Fibroblast of lung (primary cell): ENCODE measurements around the gene MEF2D. TPM values are rescaled to one million over a fixed set of nuclear protein-coding genes. Genes with fewer than 3 reads are reported as not detected.

Source experiments
- DNase-seq, 2 donors: peaks; one replicate each; pipeline versions ENCODE4 v3.0.0 to v3.0.0-alpha.2; 2010; ENCODE audit warnings: low read depth in 2 of 2
- H2AFZ ChIP-seq: 2 replicates; pipeline ENCODE4 v1.5.1; 2012; ENCODE audit warnings: low read length, control low read depth, inconsistent platforms
- H3K27ac ChIP-seq: 2 replicates; pipeline ENCODE4 v1.5.1; 2011; ENCODE audit warnings: low read length, control low read depth; ENCODE audit not compliant: insufficient read depth
- H3K27me3 ChIP-seq: 2 replicates; pipeline ENCODE4 v1.5.1; 2011; ENCODE audit warnings: mild to moderate bottlenecking, low read length; ENCODE audit not compliant: control insufficient read depth, insufficient read depth
- H3K36me3 ChIP-seq: 2 replicates; pipeline ENCODE4 v1.5.1; 2011; ENCODE audit warnings: low read length; ENCODE audit not compliant: control insufficient read depth, insufficient read depth
- H3K4me1 ChIP-seq: 2 replicates; pipeline ENCODE4 v1.5.1; 2011; ENCODE audit warnings: low read length; ENCODE audit not compliant: control insufficient read depth, insufficient read depth; ENCODE audit errors: extremely low read depth
- H3K4me2 ChIP-seq: 2 replicates; pipeline ENCODE4 v1.5.1; 2011; ENCODE audit warnings: low read length, control low read depth; ENCODE audit not compliant: insufficient read depth; ENCODE audit errors: extremely low read depth
- H3K4me3 ChIP-seq, 4 experiments: fragments of 200-600 bp in 1 of 4; sonication (generic) in 1 of 4; replicated peaks in 1 of 4; 2 replicates each; pipeline ENCODE4 v1.5.1; 2011 to 2016; ENCODE audit warnings: low read length in 4 of 4, low read depth in 3 of 4, mild to moderate bottlenecking in 3 of 4, control low read depth in 2 of 4, inconsistent platforms in 1 of 4, mixed read lengths in 1 of 4; ENCODE audit not compliant: insufficient read depth in 1 of 4; ENCODE audit errors: control extremely low read depth in 1 of 4
- H3K79me2 ChIP-seq: 2 replicates; pipeline ENCODE4 v1.5.1; 2012; ENCODE audit warnings: mild to moderate bottlenecking, low read length, inconsistent platforms; ENCODE audit not compliant: control insufficient read depth, insufficient read depth
- H3K9ac ChIP-seq: 2 replicates; pipeline ENCODE4 v1.5.1; 2011; ENCODE audit warnings: mild to moderate bottlenecking, low read length, control low read depth; ENCODE audit not compliant: insufficient read depth
- H3K9me3 ChIP-seq: 2 replicates; pipeline ENCODE4 v1.5.1; 2012; ENCODE audit warnings: low read depth, low read length; ENCODE audit not compliant: control insufficient read depth, insufficient read depth
- H4K20me1 ChIP-seq: 2 replicates; pipeline ENCODE4 v1.5.1; 2011; ENCODE audit warnings: low read length; ENCODE audit not compliant: control insufficient read depth, insufficient read depth; ENCODE audit errors: extremely low read depth
- CTCF ChIP-seq, 2 donors: IDR thresholded peaks in 1 of 2; conservative IDR thresholded peaks in 1 of 2; 1 replicate in 1 of 2; 2 replicates in 1 of 2; pipeline ENCODE4 v1.5.1; 2011 to 2012; ENCODE audit warnings: low read length in 2 of 2, control low read depth in 1 of 2, inconsistent platforms in 1 of 2, low read depth in 1 of 2, mild to moderate bottlenecking in 1 of 2
- EZH2 ChIP-seq: IDR thresholded peaks from 2 replicates; pipeline ENCODE4 v1.5.1; 2012; ENCODE audit warnings: low read length, control low read depth, mild to moderate bottlenecking; ENCODE audit errors: missing control alignments
- polyA plus RNA-seq, 2 donors: library from polyadenylated mRNA; depleted of rRNA in 1 of 2; stranded (reverse) in 1 of 2; unstranded in 1 of 2; fragments of >200 nt; gene quantifications; 2 replicates each; pipeline ENCODE4 v1.2.1, GENCODE V29; 2011 to 2012; ENCODE audit warnings: missing spikeins in 1 of 2
- total RNA-seq: library from RNA; depleted of rRNA; stranded (reverse); fragments of >200 nt; gene quantifications from 2 replicates; pipeline ENCODE4 v1.2.1, GENCODE V29; 2014

Gene MEF2D
- total and polyA plus RNA-seq, 2 donors (not counting 1 experiment from before 2014, with no cell fraction given) = 9.9 to 12.7 TPM

GRCh38 chr1:156431769-156432668, 68.6 kb downstream of the MEF2D start:
- TF ChIP-seq CTCF (conservative IDR thresholded peaks at IDR 0.05 in 1 of 2, IDR thresholded peaks at IDR 0.05 in 1 of 2; ENCODE audit: low read depth in 1 of 2, low read length in 2 of 2) = no peak
- no peak for TF ChIP-seq EZH2
- Histone ChIP-seq H3K4me3 (no peak overlapping the region), H4K20me1 (no peaks in the 10 kb centered on the region), H3K27ac (no peak overlapping the region), H3K4me2 (no peak overlapping the region), H3K27me3 (peaks cover 81% of the 10 kb centered on the region), H2AFZ (no peak overlapping the region), H3K4me1 (no peaks in the 10 kb centered on the region), H3K36me3 (no peaks in the 10 kb centered on the region), H3K9ac (no peak overlapping the region), H3K9me3 (no peaks in the 10 kb centered on the region), H3K79me2 (no peaks in the 10 kb centered on the region)
- DNase-seq = no peak

DNA sequence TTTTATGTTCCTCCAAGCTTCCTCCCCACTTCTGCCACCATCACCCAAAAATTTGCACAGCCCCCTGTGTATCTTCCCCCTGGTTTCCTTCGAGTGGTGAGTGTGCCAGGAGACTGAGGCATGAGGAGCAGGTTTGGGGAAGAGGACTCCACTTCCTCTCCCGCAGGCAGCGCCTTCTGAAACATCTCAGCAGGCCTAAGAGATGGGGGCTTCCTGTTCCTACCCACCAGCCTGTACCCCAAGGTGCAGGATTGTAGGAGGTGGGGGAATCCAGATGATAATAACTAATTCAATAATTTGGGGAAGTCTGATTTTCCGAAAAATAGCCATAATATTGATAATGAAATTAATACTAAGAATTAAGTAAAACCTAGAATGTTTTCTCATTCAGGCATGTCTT, 69.2 kb downstream of the MEF2D start:
- Histone ChIP-seq H3K36me3 (no peaks in the 10 kb centered on the region), H3K4me2 (no peak overlapping the region), H4K20me1 (no peaks in the 10 kb centered on the region), H3K9me3 (no peaks in the 10 kb centered on the region), H3K4me1 (no peaks in the 10 kb centered on the region), H3K9ac (no peak overlapping the region), H2AFZ (no peak overlapping the region), H3K27me3 (peaks cover 81% of the 10 kb centered on the region), H3K4me3 (no peak overlapping the region), H3K27ac (no peak overlapping the region), H3K79me2 (no peaks in the 10 kb centered on the region)
- TF ChIP-seq EZH2 (no peak), CTCF (conservative IDR thresholded peaks at IDR 0.05 in 1 of 2, IDR thresholded peaks at IDR 0.05 in 1 of 2; ENCODE audit: low read depth in 1 of 2, low read length in 2 of 2) (no peak)
- no peak for DNase-seq

GRCh38 chr1:156430866-156431265, 69.7 kb downstream of the MEF2D start:
- H2AFZ ChIP-seq = no peak overlapping the region
- no peaks in the 10 kb centered on the region for H4K20me1 ChIP-seq
- DNase-seq = no peak
- H3K36me3 ChIP-seq = no peaks in the 10 kb centered on the region
- H3K4me3 ChIP-seq = no peak overlapping the region
- H3K9ac ChIP-seq = no peak overlapping the region
- peaks cover 81% of the 10 kb centered on the region for H3K27me3 ChIP-seq
- no peaks in the 10 kb centered on the region for H3K4me1 ChIP-seq
- H3K4me2 ChIP-seq = no peak overlapping the region
- no peak overlapping the region for H3K27ac ChIP-seq
- H3K9me3 ChIP-seq = no peaks in the 10 kb centered on the region
- TF ChIP-seq EZH2 = no peak
- TF ChIP-seq CTCF (conservative IDR thresholded peaks at IDR 0.05 in 1 of 2, IDR thresholded peaks at IDR 0.05 in 1 of 2; ENCODE audit: low read depth in 1 of 2, low read length in 2 of 2) = no peak
- H3K79me2 ChIP-seq = no peaks in the 10 kb centered on the region
